KMS-11 (cell line): ENCODE data around the gene ANP32A.

ENCODE experiments used
- H2AFZ ChIP-seq: fragments of 200-600 bp; sonication (generic); 2 replicates; pipeline ENCODE4 v1.6.1; 2016; ENCODE audit warnings: antibody characterized with exemption, mixed run types, low read depth
- H3K27ac ChIP-seq: fragments of 200-600 bp; sonication (generic); 2 replicates; pipeline ENCODE4 v1.6.1; 2016; ENCODE audit warnings: mild to moderate bottlenecking, mixed run types
- H3K27me3 ChIP-seq: fragments of 200-600 bp; sonication (generic); 2 replicates; pipeline ENCODE4 v1.6.1; 2017; ENCODE audit warnings: mild to moderate bottlenecking, low read depth, mixed run types, moderate library complexity; ENCODE audit not compliant: insufficient read depth
- H3K36me3 ChIP-seq: fragments of 200-600 bp; sonication (generic); 2 replicates; pipeline ENCODE4 v1.6.1; 2017; ENCODE audit warnings: mild to moderate bottlenecking, mixed run types; ENCODE audit not compliant: insufficient read depth
- H3K4me1 ChIP-seq: fragments of 200-600 bp; sonication (generic); 2 replicates; pipeline ENCODE4 v1.6.1; 2016; ENCODE audit warnings: mild to moderate bottlenecking, low read depth, mixed run types; ENCODE audit not compliant: poor library complexity, severe bottlenecking
- H3K4me2 ChIP-seq: fragments of 200-600 bp; sonication (generic); 2 replicates; pipeline ENCODE4 v1.7.0; 2016; ENCODE audit warnings: mild to moderate bottlenecking, mixed run types
- H3K4me3 ChIP-seq: fragments of 200-600 bp; sonication (generic); IDR thresholded peaks from 2 replicates; pipeline ENCODE4 v1.6.1; 2017; ENCODE audit warnings: low read depth, low read length, mixed read lengths; ENCODE audit not compliant: insufficient read depth
- H3K79me2 ChIP-seq: fragments of 200-600 bp; sonication (generic); 2 replicates; pipeline ENCODE4 v1.6.1; 2016; ENCODE audit warnings: low read depth, mixed run types; ENCODE audit not compliant: insufficient read depth
- H3K9ac ChIP-seq: fragments of 200-600 bp; sonication (generic); 2 replicates; pipeline ENCODE4 v1.6.1; 2016; ENCODE audit warnings: mild to moderate bottlenecking, mixed run types
- H4K20me1 ChIP-seq: fragments of 200-600 bp; sonication (generic); 2 replicates; pipeline ENCODE4 v1.6.1; 2016; ENCODE audit warnings: mild to moderate bottlenecking, mixed run types; ENCODE audit not compliant: insufficient read depth
- CTCF ChIP-seq: fragments of 200-600 bp; sonication (generic); conservative IDR thresholded peaks from 2 replicates; pipeline ENCODE4 v1.6.1; 2017; ENCODE audit warnings: low read depth, mild to moderate bottlenecking, antibody characterized with exemption, low read length, moderate library complexity, mixed read lengths

ANP32A gene

GRCh38 chr15:68774120-68774519 is 46.6 kb downstream of the ANP32A start:
- no peak overlapping the region for H3K27ac ChIP-seq
- H4K20me1 ChIP-seq, result no peaks in the 10 kb centered on the region
- H3K36me3 ChIP-seq, result no peaks in the 10 kb centered on the region
- H3K79me2 ChIP-seq, result no peaks in the 10 kb centered on the region
- peaks cover 34% of the 10 kb centered on the region for H3K4me1 ChIP-seq
- H3K4me2 ChIP-seq, result no peak overlapping the region
- H3K27me3 ChIP-seq, result no peaks in the 10 kb centered on the region
- no peak overlapping the region for H2AFZ ChIP-seq
- H3K4me3 ChIP-seq, result no peak overlapping the region
- no peak overlapping the region for H3K9ac ChIP-seq
- TF ChIP-seq CTCF, result no peak

- H3K9ac ChIP-seq, result no peak overlapping the region
- H3K36me3 ChIP-seq, result no peaks in the 10 kb centered on the region
- no peak overlapping the region for H3K4me2 ChIP-seq
- no peaks in the 10 kb centered on the region for H3K27me3 ChIP-seq
- H3K79me2 ChIP-seq, result no peaks in the 10 kb centered on the region
- TF ChIP-seq CTCF, result no peak
- no peaks in the 10 kb centered on the region for H4K20me1 ChIP-seq
- H3K4me3 ChIP-seq, result no peak overlapping the region
- H2AFZ ChIP-seq, result no peak overlapping the region
- H3K27ac ChIP-seq, result no peak overlapping the region
- H3K4me1 ChIP-seq, result peaks cover 23% of the 10 kb centered on the region
Observed at GRCh38 chr15:68773036-68773435, 47.7 kb downstream of the ANP32A start.

- Histone ChIP-seq H3K9ac (no peak overlapping the region), H3K27ac (no peak overlapping the region), H3K4me1 (no peaks in the 10 kb centered on the region), H3K27me3 (no peaks in the 10 kb centered on the region), H2AFZ (no peak overlapping the region), H3K4me3 (no peak overlapping the region), H3K4me2 (no peak overlapping the region), H4K20me1 (no peaks in the 10 kb centered on the region), H3K79me2 (no peaks in the 10 kb centered on the region), H3K36me3 (no peaks in the 10 kb centered on the region)
- TF ChIP-seq CTCF, result no peak
Observed at GRCh38 chr15:68770216-68770615, 50.5 kb downstream of the ANP32A start.

- H3K79me2 ChIP-seq, result no peaks in the 10 kb centered on the region
- no peaks in the 10 kb centered on the region for H3K4me1 ChIP-seq
- TF ChIP-seq CTCF, result no peak
- H3K4me2 ChIP-seq, result no peak overlapping the region
- H3K9ac ChIP-seq, result no peak overlapping the region
- no peak overlapping the region for H3K27ac ChIP-seq
- no peak overlapping the region for H2AFZ ChIP-seq
- no peak overlapping the region for H3K4me3 ChIP-seq
- no peaks in the 10 kb centered on the region for H3K27me3 ChIP-seq
- no peaks in the 10 kb centered on the region for H4K20me1 ChIP-seq
- H3K36me3 ChIP-seq, result no peaks in the 10 kb centered on the region
Observed at GRCh38 chr15:68769702-68770101, 51.0 kb downstream of the ANP32A start.
